Lower lobe of right lung (tissue), 2 donors: ENCODE data around the gene APOBEC2. TPM values are rescaled to one million over a fixed set of nuclear protein-coding genes. Genes with fewer than 3 reads are reported as not detected.
A peak's percentile ranks its signal among the peaks of the same experiment; 100 is the strongest.

Experiments
- ATAC-seq, 2 donors: fragments of 200-7000 bp; cut with Tn5 transposase; one replicate each; pipeline ENCODE4 v1.9.1; 2020 to 2022; ENCODE audit warnings: mild to moderate bottlenecking in 2 of 2, moderate library complexity in 2 of 2
- DNase-seq: peaks from one replicate; pipeline ENCODE4 v3.0.0-alpha.2; 2020
- H3K27ac ChIP-seq: fragments of 200-600 bp; one replicate; pipeline ENCODE4 v1.8.0; 2022
- H3K27me3 ChIP-seq: fragments of 200-600 bp; one replicate; pipeline ENCODE4 v1.8.0; 2022; ENCODE audit warnings: low read depth
- H3K36me3 ChIP-seq: fragments of 200-600 bp; one replicate; pipeline ENCODE4 v1.8.0; 2022; ENCODE audit warnings: mild to moderate bottlenecking
- H3K4me1 ChIP-seq: fragments of 200-600 bp; one replicate; pipeline ENCODE4 v1.8.0; 2022
- H3K4me3 ChIP-seq: fragments of 200-600 bp; one replicate; pipeline ENCODE4 v1.8.0; 2022; ENCODE audit warnings: mild to moderate bottlenecking
- H3K9me3 ChIP-seq: fragments of 200-600 bp; one replicate; pipeline ENCODE4 v1.8.0; 2022
- CTCF ChIP-seq: fragments of 200-600 bp; IDR thresholded peaks from one replicate; pipeline ENCODE4 v1.8.0; 2022; ENCODE audit warnings: antibody characterized with exemption, mild to moderate bottlenecking
- intact Hi-C: fragments of 100-400 bp; cut with DNase I; formaldehyde crosslinking; loops from one replicate; pipeline ENCODE4 v1.11.0; 2022
- total RNA-seq: library from RNA; stranded (reverse); fragmentation: NEBNext Ultra II Directional; extraction: Animal tissue kit (Norgen Biotek cat#: 25700); gene quantifications from one replicate; pipeline ENCODE4 v1.2.1, GENCODE V29; 2021
- donor health status: DM: no; HTN: yes; CAD: no; lungs with severe emphysema.

APOBEC2 gene
- total RNA-seq, 1 donor from 2014 or later: 0.65 TPM

DNA sequence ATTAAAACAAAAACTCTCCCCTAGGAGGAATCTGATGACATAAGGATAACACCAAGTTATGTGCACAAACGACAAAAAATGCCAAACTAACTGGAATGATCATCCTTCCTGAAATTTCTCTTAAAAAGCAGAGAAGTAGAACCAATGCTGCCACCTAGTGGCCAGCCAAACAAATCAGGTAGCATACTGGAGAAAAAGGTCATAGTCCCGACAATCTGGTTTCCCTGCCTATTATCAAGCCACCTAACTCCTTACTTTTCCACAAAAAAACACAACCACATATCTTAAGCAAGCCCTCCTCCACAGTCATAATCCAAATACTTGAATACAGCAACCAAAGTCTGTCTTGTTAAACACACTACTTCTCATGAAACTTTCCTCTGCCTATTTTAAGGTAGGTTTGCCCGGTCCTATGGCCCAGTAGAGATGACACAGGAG is 13.9 kb downstream of the APOBEC2 start:
- TF ChIP-seq CTCF: peak; percentile 87
- intact Hi-C loops: no loop called here
- Histone ChIP-seq H3K9me3 (no peaks in the 10 kb centered on the region), H3K4me3 (no peak overlapping the region), H3K27me3 (no peaks in the 10 kb centered on the region), H3K36me3 (peaks cover 57% of the 10 kb centered on the region), H3K27ac (no peak overlapping the region), H3K4me1 (peaks cover 16% of the 10 kb centered on the region)
- DNase-seq: peak; percentile 71
- ATAC-seq: no peak

DNA sequence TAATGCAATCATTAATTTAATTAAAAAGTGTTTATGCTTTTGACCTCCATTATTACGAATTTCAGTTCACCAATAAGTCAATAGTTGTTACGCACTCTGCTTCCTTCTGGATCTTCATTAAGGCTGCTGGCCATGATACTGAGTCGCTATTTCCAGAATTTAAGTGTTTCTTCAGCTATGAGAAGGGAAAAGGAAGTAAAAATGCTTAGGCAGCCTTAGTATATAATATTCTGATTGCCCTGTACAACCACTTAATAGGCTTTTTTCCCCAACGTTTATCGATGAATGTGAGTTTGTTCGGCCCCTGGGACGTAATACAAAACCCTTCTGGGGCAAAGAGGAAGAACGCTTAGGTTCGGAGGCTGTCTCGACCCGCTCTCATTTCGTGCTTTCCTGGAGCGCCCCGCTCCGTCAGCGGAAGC is 18.5 kb downstream of the APOBEC2 start:
- Histone ChIP-seq H3K9me3 (no peaks in the 10 kb centered on the region), H3K27me3 (no peaks in the 10 kb centered on the region), H3K4me1 (peaks cover 42% of the 10 kb centered on the region), H3K36me3 (peaks cover 31% of the 10 kb centered on the region), H3K4me3 (peak overlapping the region; percentile 93), H3K27ac (peak overlapping the region; percentile 99)
- TF ChIP-seq CTCF: no peak
- ATAC-seq (no peak), DNase-seq (peak; percentile 87)
- intact Hi-C loops: no loop called here

DNA sequence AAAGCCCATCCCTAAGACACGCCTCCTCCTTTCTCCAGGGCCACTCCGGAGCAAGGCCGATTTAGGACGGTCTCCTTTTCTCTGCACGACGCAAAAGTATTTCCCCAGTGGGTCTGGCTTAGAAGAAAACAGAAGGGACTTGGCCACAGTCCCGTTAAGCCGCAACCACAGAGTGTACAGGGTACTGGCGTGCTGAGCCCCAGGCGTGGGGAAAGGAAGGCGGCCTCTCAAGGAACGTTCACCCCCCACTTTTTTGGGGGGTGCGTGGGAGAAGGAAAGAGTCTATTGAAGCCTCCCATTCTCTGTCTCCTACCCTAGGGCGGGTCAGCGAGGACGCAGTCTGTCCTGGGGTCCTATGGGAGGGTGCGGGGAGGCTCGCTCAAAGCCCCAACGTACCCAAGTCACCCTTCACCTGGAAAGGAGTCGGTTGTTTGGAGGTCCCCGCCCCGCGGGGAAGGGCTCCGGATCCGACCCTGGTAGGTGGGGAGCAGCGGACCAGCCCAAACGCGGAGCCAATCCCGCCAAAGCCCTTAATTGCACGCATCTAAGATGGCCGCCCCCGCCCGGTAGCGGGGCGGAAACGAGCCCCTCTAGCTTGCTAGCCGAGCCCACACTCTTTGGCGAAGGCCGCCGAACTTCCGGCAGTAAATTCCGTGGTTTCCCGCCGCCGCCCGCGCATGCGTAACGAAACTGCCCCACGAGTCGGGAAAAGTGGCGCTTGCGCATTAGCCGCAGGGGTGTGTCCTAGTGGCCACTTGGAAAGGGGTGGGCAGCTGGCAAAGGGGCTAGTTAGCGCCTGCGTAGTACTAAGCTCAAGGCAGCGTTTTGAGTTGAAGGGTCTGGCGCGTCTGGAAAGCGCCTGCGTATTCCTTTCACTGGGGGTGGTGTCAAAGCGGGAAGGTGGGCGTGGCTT is 19.2 kb downstream of the APOBEC2 start, which contains the start of gene OARD1:
OARD1 (minus strand) TSS at position 434 of the 913 bp plus-strand sequence. CDS start 722 bp downstream, outside the sequence.
- Histone ChIP-seq H3K9me3 (no peaks in the 10 kb centered on the region), H3K36me3 (peaks cover 27% of the 10 kb centered on the region), H3K4me3 (peak within 1 kb of the TSS; percentile 93), H3K27me3 (no peaks in the 10 kb centered on the region), H3K4me1 (peaks cover 40% of the 10 kb centered on the region), H3K27ac (peak within 1 kb of the TSS; percentile 99)
- intact Hi-C loops: no loop called here
- peak; percentile 89 to 90 for ATAC-seq
- TF ChIP-seq CTCF: no peak
- DNase-seq: peak; percentile 99

DNA sequence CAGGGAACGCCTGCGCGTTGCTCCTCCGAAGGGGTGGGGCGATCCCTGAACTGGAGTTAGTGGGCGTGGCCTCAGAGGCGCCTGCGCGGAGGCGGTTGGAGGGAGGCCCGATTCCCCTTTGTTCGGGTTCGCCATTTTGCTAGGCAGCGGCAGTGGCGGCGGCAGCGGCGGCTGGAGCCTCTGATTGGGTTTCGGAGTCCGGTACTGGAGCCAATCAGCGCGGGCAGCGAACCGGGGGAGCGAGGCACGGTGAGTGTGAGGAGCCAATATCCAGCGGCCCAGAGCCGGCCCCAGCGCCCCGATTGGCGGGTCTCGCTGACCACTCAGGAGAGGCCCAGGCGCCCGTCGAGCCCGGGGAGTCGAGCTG is 19.8 kb downstream of the APOBEC2 start, which contains the start of gene NFYA:
NFYA (plus strand) TSS at position 139 of the 367 bp plus-strand sequence. CDS start 6,116 bp downstream, outside the sequence.
- intact Hi-C loops: no loop called here
- DNase-seq: peak; percentile 99

More for the DNA sequence above, 19.8 kb downstream of the APOBEC2 start, which contains the start of gene NFYA:
- Histone ChIP-seq H3K27me3 (no peaks in the 10 kb centered on the region), H3K27ac (peak within 1 kb of the TSS; percentile 99), H3K4me3 (peak within 1 kb of the TSS; percentile 93), H3K4me1 (peaks cover 40% of the 10 kb centered on the region), H3K9me3 (no peaks in the 10 kb centered on the region), H3K36me3 (peaks cover 21% of the 10 kb centered on the region)
- no peak for TF ChIP-seq CTCF
- peak; percentile 87 to 95 for ATAC-seq
